Right cardiac atrium (tissue), 5 donors: ENCODE data around the gene TBC1D5. TPM values are rescaled to one million over a fixed set of nuclear protein-coding genes. Genes with fewer than 3 reads are reported as not detected.

Experiments
- ATAC-seq, 2 donors: fragments of 200-7000 bp; cut with Tn5 transposase; one replicate each; pipeline versions ENCODE4 v1.8.0 to v1.9.1; 2020; ENCODE audit warnings: moderate library complexity in 2 of 2, mild to moderate bottlenecking in 1 of 2
- DNase-seq, 3 donors: peaks; one replicate each; pipeline ENCODE4 v3.0.0-alpha.2; 2020
- H3K27ac ChIP-seq: one replicate; pipeline ENCODE4 v1.5.1; 2013; ENCODE audit warnings: mild to moderate bottlenecking, low read length, control low read depth, moderate library complexity
- H3K27me3 ChIP-seq: one replicate; pipeline ENCODE4 v1.6.1; 2013; ENCODE audit not compliant: control insufficient read depth, insufficient read depth
- H3K4me1 ChIP-seq: one replicate; pipeline ENCODE4 v1.6.1; 2013; ENCODE audit warnings: low read length; ENCODE audit not compliant: control insufficient read depth, insufficient read depth
- H3K4me3 ChIP-seq: one replicate; pipeline ENCODE4 v1.5.1; 2013; ENCODE audit warnings: low read length, control low read depth
- H3K9me3 ChIP-seq: one replicate; pipeline ENCODE4 v1.6.1; 2013; ENCODE audit warnings: low read length; ENCODE audit not compliant: control insufficient read depth
- WGBS: extraction: QIAGEN DNeasy Blood & Tissue Kit; methylation state at CpG from one replicate; pipeline ENCODE4 v1.1.7; 2013; 5-methylcytosine and 5-hydroxymethylcytosine counted together
- intact Hi-C, 4 donors: fragments of 100-400 bp; cut with DNase I; formaldehyde crosslinking; loops; one replicate each; pipeline versions ENCODE4 v1.11.0 to v1.14.0; 2022 to 2023
- polyA plus RNA-seq: library from polyadenylated mRNA; stranded (reverse); fragments of 200-250 nt; gene quantifications from one replicate; pipeline ENCODE4 v1.2.3, GENCODE V29; 2013
- total RNA-seq, 4 donors: library from RNA; stranded (reverse); fragmentation: NEBNext Ultra II Directional; extraction: Animal tissue kit (Norgen Biotek cat#: 25700); gene quantifications; one replicate each; pipeline ENCODE4 v1.2.1, GENCODE V29; 2021
- donor health status: healthy with polysubstance abuse.
- donor health status: DM: no; HTN: yes; CAD: no.
- donor health status: DM: no; HTN: no; CAD: no.
- donor health status: DM: no; HTN: yes; CAD: no; lungs with severe emphysema.
- donor health status: DM: yes; HTN: yes; CAD: no.

TBC1D5 gene
- total and polyA plus RNA-seq, 5 donors, result 9.0 to 44.3 (median 39.6) TPM

DNA sequence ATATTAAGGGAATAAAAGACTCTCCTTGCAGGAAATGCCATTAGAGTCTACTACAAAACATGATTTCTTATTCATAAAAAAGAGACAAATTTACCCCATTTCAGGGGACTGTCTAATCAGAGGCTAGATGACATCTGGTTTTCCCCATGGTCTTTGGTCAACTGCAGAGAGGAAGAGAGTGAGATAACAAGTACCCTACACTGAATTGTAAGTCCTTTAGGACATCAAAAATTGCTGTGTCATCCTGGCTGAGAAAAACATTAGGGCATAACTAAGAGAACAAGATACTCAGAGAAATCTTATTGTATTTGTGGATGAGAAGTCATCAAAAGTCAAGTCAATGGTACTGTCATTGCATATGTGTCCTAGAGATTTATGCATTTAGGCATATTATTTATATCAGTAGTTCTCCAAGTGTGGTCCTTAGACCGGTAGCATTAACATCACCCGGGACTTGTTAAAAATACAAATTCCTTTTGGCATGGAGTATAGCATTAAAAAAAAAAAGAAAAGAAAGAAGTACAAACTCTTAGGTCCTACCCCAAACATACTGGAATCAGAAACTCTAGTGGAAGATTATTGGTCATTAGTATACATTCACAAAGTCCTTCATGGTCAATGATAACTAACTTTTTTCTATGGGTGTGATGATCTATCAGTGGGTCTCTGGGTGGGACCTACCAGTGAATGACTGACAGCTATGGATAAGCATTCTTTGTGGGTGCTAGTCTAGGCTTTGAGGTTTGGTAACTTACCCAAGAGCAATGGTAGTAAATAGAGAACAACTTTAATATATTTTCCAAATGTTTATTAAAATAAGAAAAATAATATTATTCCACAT is 29.0 kb upstream of the TBC1D5 start:
- Histone ChIP-seq H3K4me1 (no peaks in the 10 kb centered on the region), H3K27me3 (no peaks in the 10 kb centered on the region), H3K4me3 (no peak overlapping the region), H3K9me3 (peaks cover 1% of the 10 kb centered on the region), H3K27ac (no peak overlapping the region)
- 65% methylated on average over 2 of the region's 2 CpGs for WGBS
- intact Hi-C loops, result no loop called here
- ATAC-seq (no peak), DNase-seq (no peak)

DNA sequence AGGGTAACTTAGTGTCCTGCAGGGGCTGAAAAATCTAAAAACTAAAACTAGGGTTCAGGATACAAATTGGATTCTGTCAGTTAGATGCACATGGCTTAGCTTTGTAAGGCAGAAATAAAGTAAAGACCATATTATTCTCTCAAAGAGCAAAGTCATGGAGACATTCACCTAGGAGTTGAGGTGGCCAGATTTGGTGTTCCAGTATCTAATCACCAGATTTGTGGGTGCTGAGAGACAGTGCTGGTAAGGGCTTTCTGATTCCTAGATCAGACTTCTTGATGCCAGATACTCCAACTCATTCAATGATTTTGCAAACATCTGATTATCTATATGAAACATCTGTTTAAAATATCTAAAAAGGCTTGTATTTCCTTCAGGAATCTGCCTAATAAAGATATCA is 28.3 kb upstream of the TBC1D5 start:
- Histone ChIP-seq H3K27ac (no peak overlapping the region), H3K9me3 (peaks cover 1% of the 10 kb centered on the region), H3K27me3 (no peaks in the 10 kb centered on the region), H3K4me1 (no peaks in the 10 kb centered on the region), H3K4me3 (no peak overlapping the region)
- intact Hi-C loops, result no loop called here
- DNase-seq (no peak), ATAC-seq (no peak)

DNA sequence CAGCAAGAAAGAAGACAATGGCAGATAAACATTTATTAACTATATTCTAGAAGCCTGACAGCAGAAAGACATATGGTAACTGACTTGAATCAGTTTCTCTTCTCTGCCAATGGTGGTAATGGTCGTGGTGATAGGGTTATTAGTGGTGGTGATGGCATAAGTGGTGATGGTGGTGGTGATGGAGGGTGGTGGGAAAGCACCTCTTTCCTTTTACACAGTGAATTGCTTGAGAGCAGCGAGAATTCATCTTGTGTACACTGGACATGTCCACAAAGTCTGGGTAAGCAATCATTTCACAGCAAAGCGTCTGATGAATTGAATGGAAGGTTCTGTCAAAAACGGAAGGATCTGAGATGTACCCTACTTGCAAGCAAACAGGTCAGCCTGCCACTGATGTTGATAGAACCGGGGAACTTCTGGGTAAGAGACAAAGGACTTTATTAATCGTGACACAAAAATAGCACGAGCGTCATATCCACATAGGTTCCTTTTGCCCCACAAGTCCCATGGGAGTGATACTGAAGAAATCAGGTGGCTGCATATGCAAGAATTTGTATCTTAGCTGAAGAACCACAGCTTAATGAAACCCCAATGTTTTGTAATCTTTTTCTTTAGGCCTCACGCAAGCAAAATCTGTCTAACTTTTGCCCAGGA is 23.5 kb upstream of the TBC1D5 start:
- WGBS, result 84% methylated on average over 9 of the region's 9 CpGs
- ATAC-seq, result no peak
- intact Hi-C loops, result no loop called here

DNA sequence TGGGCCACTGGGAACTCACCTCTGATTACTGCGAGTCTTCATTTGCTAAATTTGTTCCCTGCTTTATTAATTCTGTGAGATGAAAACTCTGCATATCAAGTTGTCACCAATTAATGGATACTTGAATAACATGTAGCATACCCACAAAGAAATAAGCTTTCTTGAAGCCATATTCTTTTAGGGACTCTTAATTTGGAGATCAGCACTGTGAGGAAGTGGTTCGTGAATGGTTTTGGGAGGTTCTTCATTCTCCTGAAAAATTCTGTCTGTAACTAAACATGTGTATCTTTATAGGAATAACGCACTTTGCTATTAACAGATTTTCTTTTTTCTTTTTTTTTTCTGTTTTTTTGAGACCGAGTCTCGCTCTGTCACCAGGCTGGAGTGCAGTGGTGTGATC is 19.1 kb upstream of the TBC1D5 start:
- intact Hi-C loops, result no loop called here
- Histone ChIP-seq H3K27me3 (no peaks in the 10 kb centered on the region), H3K27ac (no peak overlapping the region), H3K4me3 (no peak overlapping the region), H3K9me3 (no peaks in the 10 kb centered on the region), H3K4me1 (no peaks in the 10 kb centered on the region)
- WGBS, result 86% methylated on average over 5 of the region's 5 CpGs
- DNase-seq (no peak), ATAC-seq (no peak)

More for the DNA sequence above, 23.5 kb upstream of the TBC1D5 start:
- Histone ChIP-seq H3K27me3 (no peaks in the 10 kb centered on the region), H3K27ac (no peak overlapping the region), H3K4me3 (no peak overlapping the region), H3K4me1 (no peaks in the 10 kb centered on the region), H3K9me3 (no peaks in the 10 kb centered on the region)
- no peak for DNase-seq

DNA sequence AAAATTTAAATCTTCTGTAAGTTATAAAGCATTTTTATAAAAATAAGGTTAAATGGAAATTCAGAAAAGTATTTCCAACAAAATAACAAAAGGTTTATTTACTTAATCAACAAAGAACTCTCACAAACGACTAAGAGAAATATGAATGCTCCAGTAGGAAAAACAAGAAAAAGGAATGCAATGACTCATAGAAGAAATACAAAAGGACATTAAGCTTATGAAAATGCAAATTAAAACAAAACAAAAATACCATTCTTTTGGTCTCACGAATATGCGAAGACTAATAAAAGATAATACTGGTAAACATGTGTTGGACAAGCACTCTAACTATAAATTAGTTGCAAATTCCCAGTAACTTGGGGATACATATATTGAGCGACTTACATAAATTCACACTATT is 17.5 kb upstream of the TBC1D5 start:
- H3K4me1 ChIP-seq, result no peaks in the 10 kb centered on the region
- no peak overlapping the region for H3K27ac ChIP-seq
- intact Hi-C loops, result no loop called here
- no peaks in the 10 kb centered on the region for H3K9me3 ChIP-seq
- DNase-seq (no peak), ATAC-seq (no peak)
- H3K27me3 ChIP-seq, result no peaks in the 10 kb centered on the region
- no peak overlapping the region for H3K4me3 ChIP-seq
- 71% methylated on average over 4 of the region's 4 CpGs for WGBS

DNA sequence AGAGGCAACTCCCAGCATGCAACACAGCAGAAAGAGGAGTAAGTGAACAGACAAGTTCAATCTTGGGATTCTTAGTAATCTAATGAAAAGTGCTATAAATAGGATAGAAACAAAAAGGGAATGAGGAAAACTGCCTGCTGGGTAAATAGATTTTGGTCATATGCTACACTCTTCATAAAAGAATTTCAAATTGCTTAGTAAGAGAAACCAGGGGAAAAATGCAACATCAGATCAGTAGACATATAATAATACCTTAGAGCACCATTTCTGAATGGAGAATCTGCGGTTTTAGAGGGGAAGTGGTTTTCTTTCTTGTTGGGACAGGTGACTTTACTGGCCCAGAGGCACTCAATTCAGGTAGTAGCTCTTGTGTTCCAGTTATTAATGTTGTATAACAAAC is 13.4 kb upstream of the TBC1D5 start:
- intact Hi-C loops, result no loop called here
- Histone ChIP-seq H3K27me3 (no peaks in the 10 kb centered on the region), H3K4me1 (no peaks in the 10 kb centered on the region), H3K9me3 (no peaks in the 10 kb centered on the region), H3K4me3 (no peak overlapping the region), H3K27ac (no peak overlapping the region)
- DNase-seq, result no peak
- no peak for ATAC-seq
- 88% methylated on average over 1 of the region's 1 CpG for WGBS

DNA sequence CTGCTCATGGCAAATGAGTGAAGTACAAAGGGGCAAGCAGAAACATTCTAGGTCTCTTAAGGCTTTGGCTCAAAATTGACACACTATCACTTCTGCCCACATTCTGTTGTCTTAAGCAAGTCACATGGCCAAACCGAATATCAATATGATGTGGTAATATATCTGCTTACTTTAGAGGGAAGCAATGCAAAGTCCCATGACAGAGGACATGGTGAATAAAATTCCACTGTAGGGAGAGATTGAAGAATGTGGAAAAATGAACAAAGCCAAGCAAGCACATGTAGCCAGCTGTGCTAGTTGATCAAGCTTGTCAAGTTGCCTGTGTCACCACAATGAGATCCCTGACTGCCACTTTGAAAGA is 11.2 kb upstream of the TBC1D5 start:
- Histone ChIP-seq H3K27ac (no peak overlapping the region), H3K4me3 (no peak overlapping the region), H3K4me1 (no peaks in the 10 kb centered on the region), H3K27me3 (no peaks in the 10 kb centered on the region), H3K9me3 (no peaks in the 10 kb centered on the region)
- DNase-seq (no peak), ATAC-seq (peak; percentile 25 to 41)
- intact Hi-C loops, result no loop called here
- 48% methylated on average over 1 of the region's 1 CpG for WGBS

DNA sequence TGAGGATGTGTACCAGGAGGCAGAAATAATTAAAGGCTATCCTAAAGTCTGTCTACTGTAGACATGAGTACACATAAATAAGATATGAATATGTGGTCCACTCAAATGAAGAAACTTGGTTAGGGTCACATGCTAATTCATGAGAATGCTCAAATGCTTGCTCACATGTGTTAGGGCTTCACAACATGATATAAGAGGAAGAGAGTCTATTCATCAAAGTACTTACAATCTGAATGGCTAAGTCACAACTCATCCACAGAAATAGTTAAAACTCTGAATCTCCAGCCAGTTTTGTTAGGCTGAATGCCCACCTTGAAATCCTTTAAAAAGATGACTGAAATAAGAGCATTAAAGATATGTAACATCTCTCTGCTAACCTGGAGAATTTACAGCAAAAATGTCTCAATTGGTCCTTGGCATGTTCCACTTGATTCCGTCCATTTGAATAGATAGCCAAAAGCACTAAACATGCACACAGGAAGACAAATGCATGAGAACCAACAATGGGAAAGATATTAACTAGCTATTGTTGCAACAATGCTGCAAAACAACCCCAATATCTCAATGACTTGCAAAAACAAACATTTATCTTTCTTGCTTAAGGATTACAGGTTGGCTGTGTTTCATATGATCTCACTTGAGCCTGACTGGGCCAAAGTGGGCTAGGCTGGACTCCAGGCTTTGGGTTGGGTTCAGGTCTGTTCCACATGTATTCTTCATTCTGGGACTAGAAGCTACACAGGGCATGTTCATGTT is 10.6 kb upstream of the TBC1D5 start:
- intact Hi-C loops, result no loop called here
- H3K9me3 ChIP-seq, result no peaks in the 10 kb centered on the region
- 51% methylated on average over 1 of the region's 1 CpG for WGBS
- no peaks in the 10 kb centered on the region for H3K27me3 ChIP-seq
- peak in 2 of 3 donors; percentile 60 to 65 for DNase-seq
- H3K4me3 ChIP-seq, result no peak overlapping the region
- H3K27ac ChIP-seq, result no peak overlapping the region
- H3K4me1 ChIP-seq, result no peaks in the 10 kb centered on the region
- ATAC-seq, result peak; percentile 68 to 77

DNA sequence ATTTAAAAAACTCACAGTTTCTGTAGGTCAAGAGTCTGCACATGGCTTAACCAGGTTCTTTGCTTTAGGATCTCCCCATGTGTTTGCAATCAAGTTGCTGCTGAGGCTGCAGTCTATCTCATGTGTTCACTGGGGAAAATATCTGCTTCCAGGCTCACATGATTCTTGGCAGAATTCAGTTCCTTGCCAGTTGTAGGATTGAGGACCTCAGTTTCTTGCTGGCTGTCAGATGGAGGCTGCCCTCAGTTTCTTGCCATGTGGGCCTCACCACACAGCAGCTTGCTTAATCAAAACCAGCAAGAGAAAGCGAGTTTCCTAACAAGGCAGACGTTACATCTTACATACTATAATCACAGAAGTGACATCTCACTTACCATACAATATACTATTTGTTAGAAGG is 10.0 kb upstream of the TBC1D5 start:
- 67% methylated on average over 2 of the region's 2 CpGs for WGBS
- no peaks in the 10 kb centered on the region for H3K27me3 ChIP-seq
- no peak for ATAC-seq
- intact Hi-C loops, result no loop called here
- no peak overlapping the region for H3K4me3 ChIP-seq
- H3K9me3 ChIP-seq, result no peaks in the 10 kb centered on the region
- no peaks in the 10 kb centered on the region for H3K4me1 ChIP-seq
- no peak overlapping the region for H3K27ac ChIP-seq
- no peak for DNase-seq

DNA sequence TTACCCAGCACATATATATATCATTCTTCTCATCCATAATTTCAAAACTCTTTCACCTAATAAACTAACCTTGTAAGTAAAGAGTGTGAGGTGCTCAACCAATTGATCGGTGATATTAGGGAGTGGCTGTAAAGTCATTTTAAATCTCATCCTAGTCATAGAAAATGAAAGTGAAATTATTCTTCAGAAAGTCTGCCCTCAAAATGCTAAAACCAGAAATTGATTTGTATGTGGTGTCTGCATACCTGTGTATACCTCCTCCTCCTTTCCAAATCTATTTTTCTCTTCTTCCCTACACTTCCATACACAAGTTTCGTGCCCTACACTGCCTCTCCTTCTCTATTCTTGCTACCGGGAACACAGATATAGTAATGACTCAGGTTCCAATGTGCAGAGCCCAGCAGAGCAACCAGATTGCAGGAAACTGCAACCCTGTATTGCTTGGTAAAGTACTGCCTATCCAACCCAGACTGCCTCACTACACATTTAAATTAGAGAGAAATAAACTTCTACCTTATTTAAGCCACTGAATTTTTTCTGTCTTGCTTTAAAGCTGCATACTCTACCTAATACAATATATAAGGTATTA is 7.4 kb upstream of the TBC1D5 start:
- Histone ChIP-seq H3K9me3 (no peaks in the 10 kb centered on the region), H3K27ac (no peak overlapping the region), H3K27me3 (no peaks in the 10 kb centered on the region), H3K4me1 (no peaks in the 10 kb centered on the region), H3K4me3 (peak overlapping the region; percentile 36)
- DNase-seq (no peak), ATAC-seq (peak in 1 of 2 donors; percentile 42)
- WGBS, result 65% methylated on average over 3 of the region's 3 CpGs
- intact Hi-C loops, result loop anchor here in 1 of 4 donors (10.0 kb wide), 1 partner anchor 95 kb away; no protein-coding TSS in a partner anchor

DNA sequence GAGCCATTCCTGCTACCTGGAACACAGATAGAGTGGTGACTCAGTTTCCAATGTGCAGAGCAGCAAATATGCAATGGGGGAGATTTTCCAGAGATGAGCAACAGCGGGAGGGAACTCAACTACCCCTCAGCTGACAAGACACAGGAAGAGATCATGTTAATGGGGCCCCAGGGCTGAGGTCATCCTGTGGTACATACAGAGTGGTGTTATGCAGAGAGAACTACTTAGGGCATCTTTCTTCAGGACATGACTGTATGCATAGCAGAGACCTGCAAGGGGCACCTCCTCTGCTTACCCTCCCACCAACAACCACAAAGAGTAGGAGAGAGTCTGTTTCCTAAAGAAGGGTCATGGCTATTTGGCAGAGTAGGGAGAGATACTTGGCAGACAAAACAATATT is 6.8 kb upstream of the TBC1D5 start:
- Histone ChIP-seq H3K9me3 (no peaks in the 10 kb centered on the region), H3K4me3 (no peak overlapping the region), H3K27ac (no peak overlapping the region), H3K4me1 (no peaks in the 10 kb centered on the region), H3K27me3 (no peaks in the 10 kb centered on the region)
- ATAC-seq, result no peak
- intact Hi-C loops, result loop anchor here in 1 of 4 donors (10.0 kb wide), 1 partner anchor 94 kb away; no protein-coding TSS in a partner anchor
- DNase-seq, result no peak
- 87% methylated on average over 1 of the region's 1 CpG for WGBS
